ENCODE data around the gene ARFIP1. TPM values are rescaled to one million over a fixed set of nuclear protein-coding genes. Genes with fewer than 3 reads are reported as not detected.

Gene ARFIP1
- total and polyA plus RNA-seq, 9 of the 15 experiments (the other 6 are each of a cell fraction or from before 2014, with no cell fraction given), result 14.1 to 25.1 (median 20.9) TPM

DNA sequence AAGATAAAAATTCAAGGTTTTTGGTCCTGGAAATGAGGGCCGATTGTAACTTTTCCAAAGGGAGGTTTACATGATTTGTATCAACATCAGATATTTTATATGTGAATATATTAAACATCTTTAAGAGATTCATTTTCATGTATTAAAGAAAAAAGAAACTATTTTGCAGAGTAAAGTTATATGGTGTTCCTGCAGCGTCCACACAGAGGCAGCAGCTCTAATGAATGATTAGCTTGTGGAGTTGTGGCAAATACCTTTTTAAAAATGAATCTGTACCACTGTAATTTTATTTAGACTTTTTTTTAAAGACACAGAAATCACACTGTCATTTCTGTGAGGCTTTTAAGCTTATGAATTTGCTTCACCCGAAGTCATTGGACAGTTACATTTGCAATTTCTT, 130.8 kb downstream of the ARFIP1 start:
- Histone ChIP-seq H3K36me3 (ENCODE audit: control insufficient read depth, insufficient read depth, low read length) (no peaks in the 10 kb centered on the region), H3K4me3 (no peak overlapping the region), H3K4me2 (ENCODE audit: insufficient read depth, low read length) (no peak overlapping the region), H3K27ac (ENCODE audit: extremely low read depth, low read depth, low read length) (no peak overlapping the region), H3K4me1 (replicated peaks in 1 of 2; ENCODE audit: control insufficient read depth in 2 of 2, insufficient read depth in 2 of 2, low read length in 2 of 2) (no peaks in the 10 kb centered on the region), H3K79me2 (ENCODE audit: control insufficient read depth, insufficient read depth, low read length) (no peaks in the 10 kb centered on the region), H4K20me1 (replicated peaks; ENCODE audit: control insufficient read depth, insufficient read depth, low read length) (no peaks in the 10 kb centered on the region), H3K9me1 (ENCODE audit: control insufficient read depth, insufficient read depth, low read length) (no peaks in the 10 kb centered on the region), H3K9ac (ENCODE audit: insufficient read depth in 1 of 2, low read depth in 2 of 2, low read length in 2 of 2) (no peak overlapping the region), H3K27me3 (ENCODE audit: control insufficient read depth in 2 of 2, insufficient read depth in 2 of 2, low read length in 2 of 2) (no peaks in the 10 kb centered on the region), H2AFZ (ENCODE audit: low read depth, low read length) (no peak overlapping the region), H3K9me3 (replicated peaks; ENCODE audit: control insufficient read depth, insufficient read depth, low read depth, low read length) (no peaks in the 10 kb centered on the region)
- CTCF ChIA-PET (ENCODE audit: low intra/inter-chr PET ratio), result no interaction called here
- no peak for FAIRE-seq
- intact Hi-C loops (cut with micrococcal nuclease) (no loop called here), in situ Hi-C loops (cut with MboI) (no loop called here)
- TF ChIP-seq JUN (IDR thresholded peaks at IDR 0.05; ENCODE audit: borderline replicate concordance, low read depth, low read length) (no peak), JUN (CRISPR knock-in tag; IDR thresholded peaks at IDR 0.05; ENCODE audit: borderline replicate concordance) (no peak), CXXC5 (CRISPR knock-in tag; IDR thresholded peaks at IDR 0.05) (no peak), RBM39 (optimal IDR thresholded peaks at IDR 0.05; ENCODE audit: low read depth, low read length) (no peak), XRCC4 (IDR thresholded peaks at IDR 0.05; ENCODE audit: extremely low read depth, insufficient read depth, insufficient read length) (no peak), ESRRB (CRISPR knock-in tag; IDR thresholded peaks at IDR 0.05; ENCODE audit: borderline replicate concordance) (no peak), SAFB (IDR thresholded peaks at IDR 0.05; ENCODE audit: borderline replicate concordance, low read depth, low read length) (no peak)
- TF ChIP-seq, protein P1, sequence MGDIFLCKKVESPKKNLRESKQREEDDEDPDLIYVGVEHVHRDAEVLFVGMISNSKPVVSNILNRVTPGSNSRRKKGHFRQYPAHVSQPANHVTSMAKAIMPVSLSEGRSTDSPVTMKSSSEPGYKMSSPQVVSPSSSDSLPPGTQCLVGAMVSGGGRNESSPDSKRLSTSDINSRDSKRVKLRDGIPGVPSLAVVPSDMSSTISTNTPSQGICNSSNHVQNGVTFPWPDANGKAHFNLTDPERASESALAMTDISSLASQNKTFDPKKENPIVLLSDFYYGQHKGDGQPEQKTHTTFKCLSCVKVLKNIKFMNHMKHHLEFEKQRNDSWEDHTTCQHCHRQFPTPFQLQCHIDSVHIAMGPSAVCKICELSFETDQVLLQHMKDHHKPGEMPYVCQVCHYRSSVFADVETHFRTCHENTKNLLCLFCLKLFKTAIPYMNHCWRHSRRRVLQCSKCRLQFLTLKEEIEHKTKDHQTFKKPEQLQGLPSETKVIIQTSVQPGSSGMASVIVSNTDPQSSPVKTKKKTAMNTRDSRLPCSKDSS (IDR thresholded peaks at IDR 0.05; ENCODE audit: low read depth, partially characterized antibody), result no peak
- TF ChIP-seq, protein P2, sequence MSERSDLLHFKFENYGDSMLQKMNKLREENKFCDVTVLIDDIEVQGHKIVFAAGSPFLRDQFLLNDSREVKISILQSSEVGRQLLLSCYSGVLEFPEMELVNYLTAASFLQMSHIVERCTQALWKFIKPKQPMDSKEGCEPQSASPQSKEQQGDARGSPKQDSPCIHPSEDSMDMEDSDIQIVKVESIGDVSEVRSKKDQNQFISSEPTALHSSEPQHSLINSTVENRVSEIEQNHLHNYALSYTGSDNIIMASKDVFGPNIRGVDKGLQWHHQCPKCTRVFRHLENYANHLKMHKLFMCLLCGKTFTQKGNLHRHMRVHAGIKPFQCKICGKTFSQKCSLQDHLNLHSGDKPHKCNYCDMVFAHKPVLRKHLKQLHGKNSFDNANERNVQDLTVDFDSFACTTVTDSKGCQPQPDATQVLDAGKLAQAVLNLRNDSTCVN (CRISPR knock-in tag; IDR thresholded peaks at IDR 0.05), result no peak
- TF ChIP-seq, protein P3, sequence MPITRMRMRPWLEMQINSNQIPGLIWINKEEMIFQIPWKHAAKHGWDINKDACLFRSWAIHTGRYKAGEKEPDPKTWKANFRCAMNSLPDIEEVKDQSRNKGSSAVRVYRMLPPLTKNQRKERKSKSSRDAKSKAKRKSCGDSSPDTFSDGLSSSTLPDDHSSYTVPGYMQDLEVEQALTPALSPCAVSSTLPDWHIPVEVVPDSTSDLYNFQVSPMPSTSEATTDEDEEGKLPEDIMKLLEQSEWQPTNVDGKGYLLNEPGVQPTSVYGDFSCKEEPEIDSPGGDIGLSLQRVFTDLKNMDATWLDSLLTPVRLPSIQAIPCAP (CRISPR knock-in tag; IDR thresholded peaks at IDR 0.05; ENCODE audit: borderline replicate concordance), result no peak
- POLR2A ChIA-PET, result no interaction called here
- DNase-seq (ENCODE audit: extremely low read depth in 1 of 4, low spot score in 3 of 4), result no peak
- BruUV-seq (replicated peaks), result no TSS peak
- no peak for ATAC-seq
- 64% methylated on average over 3 of the region's 3 CpGs for WGBS (ENCODE audit: insufficient coverage, low coverage, missing lambda C conversion rate)
